Mesothelial cell of epicardium (in vitro differentiated cells): ENCODE data around the gene PIGR. TPM values are rescaled to one million over a fixed set of nuclear protein-coding genes. Genes with fewer than 3 reads are reported as not detected.
A peak's percentile ranks its signal among the peaks of the same experiment; 100 is the strongest.

Experiments used
- DNase-seq, 2 experiments: peaks; one replicate each; pipeline ENCODE4 v3.0.0; 2021; ENCODE audit warnings: low spot score in 2 of 2; ENCODE audit not compliant: unreplicated experiment in 2 of 2
- H3K27ac Mint-ChIP-seq: 2 replicates; pipeline ENCODE4 v1.8.0; 2021; ENCODE audit warnings: mixed read lengths
- H3K27me3 Mint-ChIP-seq: 2 replicates; pipeline ENCODE4 v1.8.0; 2021; ENCODE audit warnings: low read depth, mixed read lengths
- H3K36me3 Mint-ChIP-seq: 2 replicates; pipeline ENCODE4 v1.8.0; 2021; ENCODE audit warnings: mixed read lengths
- H3K4me1 Mint-ChIP-seq: 2 replicates; pipeline ENCODE4 v1.8.0; 2021; ENCODE audit warnings: mixed read lengths
- H3K4me3 Mint-ChIP-seq: 2 replicates; pipeline ENCODE4 v1.8.0; 2021; ENCODE audit warnings: mild to moderate bottlenecking, moderate library complexity, mixed read lengths
- H3K9me3 Mint-ChIP-seq: 2 replicates; pipeline ENCODE4 v1.8.0; 2021; ENCODE audit warnings: mixed read lengths
- CTCF ChIP-seq: fragments of 200-600 bp; sonication (generic); IDR thresholded peaks from one replicate; pipeline ENCODE4 v1.5.0; 2021; ENCODE audit warnings: antibody characterized with exemption; ENCODE audit not compliant: unreplicated experiment
- total RNA-seq: library from RNA; stranded (reverse); gene quantifications from 3 replicates; pipeline ENCODE4 v1.2.1, GENCODE V29; 2021

PIGR gene
- total RNA-seq, 1 donor from 2014 or later: not detected

- no peaks in the 10 kb centered on the region for H3K9me3 Mint-ChIP-seq
Measured at GRCh38 chr1:206912445-206913095, 33.7 kb downstream of the PIGR start.

GRCh38 chr1:206911064-206911663 is 35.1 kb downstream of the PIGR start:
- Mint-ChIP-seq H3K36me3 (no peaks in the 10 kb centered on the region), H3K4me3 (no peak overlapping the region), H3K27me3 (peaks cover 88% of the 10 kb centered on the region), H3K27ac (no peak overlapping the region), H3K9me3 (no peaks in the 10 kb centered on the region), H3K4me1 (peaks cover 5% of the 10 kb centered on the region)
- DNase-seq: no peak
- TF ChIP-seq CTCF: peak; percentile 97

More at GRCh38 chr1:206912445-206913095, 33.7 kb downstream of the PIGR start:
- Mint-ChIP-seq H3K36me3 (no peaks in the 10 kb centered on the region), H3K27me3 (peaks cover 91% of the 10 kb centered on the region), H3K4me3 (no peak overlapping the region), H3K4me1 (peaks cover 5% of the 10 kb centered on the region), H3K27ac (no peak overlapping the region)
- peak; percentile 88 for TF ChIP-seq CTCF
- peak in 1 of 2 experiments; percentile 61 for DNase-seq

- H3K27ac Mint-ChIP-seq: no peak overlapping the region
- DNase-seq: no peak
Measured at GRCh38 chr1:206909883-206910318, 36.4 kb downstream of the PIGR start.

GRCh38 chr1:206909161-206909882 is 36.9 kb downstream of the PIGR start:
- peak overlapping the region; percentile 66 for H3K4me3 Mint-ChIP-seq
- no peak for TF ChIP-seq CTCF
- H3K4me1 Mint-ChIP-seq: peaks cover 5% of the 10 kb centered on the region
- peak overlapping the region; percentile 66 for H3K27ac Mint-ChIP-seq
- peak; percentile 39 to 61 for DNase-seq
- H3K9me3 Mint-ChIP-seq: no peaks in the 10 kb centered on the region
- H3K36me3 Mint-ChIP-seq: no peaks in the 10 kb centered on the region
- H3K27me3 Mint-ChIP-seq: peaks cover 88% of the 10 kb centered on the region

More at GRCh38 chr1:206909883-206910318, 36.4 kb downstream of the PIGR start:
- peak overlapping the region; percentile 40 for H3K4me3 Mint-ChIP-seq
- H3K27me3 Mint-ChIP-seq: peaks cover 88% of the 10 kb centered on the region
- TF ChIP-seq CTCF: no peak
- H3K4me1 Mint-ChIP-seq: peaks cover 5% of the 10 kb centered on the region
- no peaks in the 10 kb centered on the region for H3K36me3 Mint-ChIP-seq
- no peaks in the 10 kb centered on the region for H3K9me3 Mint-ChIP-seq

- no peaks in the 10 kb centered on the region for H3K9me3 Mint-ChIP-seq
- H3K27me3 Mint-ChIP-seq: peaks cover 81% of the 10 kb centered on the region
Measured at GRCh38 chr1:206908038-206908437, 38.2 kb downstream of the PIGR start.

More at GRCh38 chr1:206908038-206908437, 38.2 kb downstream of the PIGR start:
- no peaks in the 10 kb centered on the region for H3K36me3 Mint-ChIP-seq
- TF ChIP-seq CTCF: no peak
- no peak for DNase-seq
- peaks cover 6% of the 10 kb centered on the region for H3K4me1 Mint-ChIP-seq
- H3K4me3 Mint-ChIP-seq: no peak overlapping the region
- H3K27ac Mint-ChIP-seq: no peak overlapping the region
